Activated CD4-positive, alpha-beta memory T cell treated with anti-CD3 and anti-CD28 coated beads for 36 hours (primary cell): ENCODE measurements around the gene EMCN. TPM values are rescaled to one million over a fixed set of nuclear protein-coding genes. Genes with fewer than 3 reads are reported as not detected.

Experiments used
- CTCF ChIA-PET: fragments of 350-600 bp; sonication (Branson Sonifier 250); formaldehyde crosslinking; loops from one replicate; lab custom pipeline; 2021; ENCODE audit warnings: antibody characterized with exemption, inconsistent platforms; lab: Charles Lee
- POLR2A ChIA-PET: fragments of 350-600 bp; sonication (Branson Sonifier 250); formaldehyde crosslinking; loops from one replicate; lab custom pipeline; 2021; ENCODE audit warnings: antibody characterized with exemption; lab: Charles Lee
- DNase-seq: peaks from one replicate; pipeline ENCODE4 v3.0.0-alpha.2; 2020
- H3K27ac Mint-ChIP-seq: one replicate; pipeline ENCODE4 v1.8.0; 2021; ENCODE audit warnings: mixed read lengths
- H3K27me3 Mint-ChIP-seq: one replicate; pipeline ENCODE4 v1.8.0; 2021; ENCODE audit warnings: mixed read lengths
- H3K36me3 Mint-ChIP-seq: one replicate; pipeline ENCODE4 v1.8.0; 2021; ENCODE audit warnings: mixed read lengths
- H3K4me1 Mint-ChIP-seq: one replicate; pipeline ENCODE4 v1.8.0; 2021; ENCODE audit warnings: low read depth, mixed read lengths
- H3K4me3 Mint-ChIP-seq: one replicate; pipeline ENCODE4 v1.8.0; 2021; ENCODE audit warnings: mild to moderate bottlenecking, mixed read lengths
- H3K9me3 Mint-ChIP-seq: one replicate; pipeline ENCODE4 v1.8.0; 2021; ENCODE audit warnings: mixed read lengths
- intact Hi-C: fragments of 100-400 bp; cut with micrococcal nuclease; formaldehyde crosslinking; loops from one replicate; pipeline ENCODE4 v1.15.1; 2023
- total RNA-seq, 2 experiments: library from RNA; stranded (reverse); gene quantifications; one replicate each; pipeline ENCODE4 v1.2.3, GENCODE V29; 2021

The EMCN gene
- total RNA-seq, 2 experiments from 2014 or later: not detected

GRCh38 chr4:100486496-100486895, 31.3 kb downstream of the EMCN start:
- POLR2A ChIA-PET: no interaction called here
- Mint-ChIP-seq H3K9me3 (peaks cover 7% of the 10 kb centered on the region), H3K27ac (no peak overlapping the region), H3K4me1 (no peaks in the 10 kb centered on the region), H3K27me3 (no peaks in the 10 kb centered on the region), H3K4me3 (no peak overlapping the region), H3K36me3 (no peaks in the 10 kb centered on the region)
- CTCF ChIA-PET: no interaction called here
- no peak for DNase-seq
- intact Hi-C loops: no loop called here

GRCh38 chr4:100483796-100484195, 34.0 kb downstream of the EMCN start:
- H3K27me3 Mint-ChIP-seq: no peaks in the 10 kb centered on the region
- CTCF ChIA-PET: no interaction called here
- intact Hi-C loops: no loop called here
- H3K9me3 Mint-ChIP-seq: no peaks in the 10 kb centered on the region
- POLR2A ChIA-PET: no interaction called here
- no peak for DNase-seq
- no peaks in the 10 kb centered on the region for H3K36me3 Mint-ChIP-seq
- no peaks in the 10 kb centered on the region for H3K4me1 Mint-ChIP-seq
- H3K4me3 Mint-ChIP-seq: no peak overlapping the region
- H3K27ac Mint-ChIP-seq: no peak overlapping the region

- Mint-ChIP-seq H3K36me3 (no peaks in the 10 kb centered on the region), H3K9me3 (no peaks in the 10 kb centered on the region), H3K4me1 (no peaks in the 10 kb centered on the region), H3K4me3 (no peak overlapping the region), H3K27me3 (no peaks in the 10 kb centered on the region), H3K27ac (no peak overlapping the region)
- intact Hi-C loops: no loop called here
- ChIA-PET POLR2A (no interaction called here), CTCF (no interaction called here)
- DNase-seq: no peak
Measured at GRCh38 chr4:100479971-100480370, 37.9 kb downstream of the EMCN start.

GRCh38 chr4:100469555-100469954, 48.3 kb downstream of the EMCN start:
- Mint-ChIP-seq H3K27ac (no peak overlapping the region), H3K9me3 (no peaks in the 10 kb centered on the region), H3K4me1 (no peaks in the 10 kb centered on the region), H3K27me3 (peaks cover 1% of the 10 kb centered on the region), H3K36me3 (no peaks in the 10 kb centered on the region), H3K4me3 (no peak overlapping the region)
- no peak for DNase-seq
- intact Hi-C loops: no loop called here
- CTCF ChIA-PET: no interaction called here
- POLR2A ChIA-PET: no interaction called here

GRCh38 chr4:100466501-100466900, 51.3 kb downstream of the EMCN start:
- H3K4me1 Mint-ChIP-seq: no peaks in the 10 kb centered on the region
- CTCF ChIA-PET: no interaction called here
- intact Hi-C loops: no loop called here

GRCh38 chr4:100461807-100462605, 55.8 kb downstream of the EMCN start:
- intact Hi-C loops: no loop called here
- H3K4me1 Mint-ChIP-seq: peaks cover 10% of the 10 kb centered on the region
- peaks cover 1% of the 10 kb centered on the region for H3K27me3 Mint-ChIP-seq
- ChIA-PET POLR2A (no interaction called here), CTCF (no interaction called here)
- H3K27ac Mint-ChIP-seq: no peak overlapping the region
- no peak overlapping the region for H3K4me3 Mint-ChIP-seq
- no peaks in the 10 kb centered on the region for H3K9me3 Mint-ChIP-seq
- no peaks in the 10 kb centered on the region for H3K36me3 Mint-ChIP-seq
- no peak for DNase-seq

More at GRCh38 chr4:100466501-100466900, 51.3 kb downstream of the EMCN start:
- no peak for DNase-seq
- POLR2A ChIA-PET: no interaction called here
- no peak overlapping the region for H3K27ac Mint-ChIP-seq
- peaks cover 1% of the 10 kb centered on the region for H3K27me3 Mint-ChIP-seq
- H3K36me3 Mint-ChIP-seq: no peaks in the 10 kb centered on the region
- no peaks in the 10 kb centered on the region for H3K9me3 Mint-ChIP-seq
- H3K4me3 Mint-ChIP-seq: no peak overlapping the region

GRCh38 chr4:100450449-100450848, 67.4 kb downstream of the EMCN start:
- ChIA-PET POLR2A (no interaction called here), CTCF (interaction anchor here (0.7 kb wide), 1 partner anchor 104 kb away, joined by 3 read pairs; no protein-coding TSS in a partner anchor)
- Mint-ChIP-seq H3K36me3 (no peaks in the 10 kb centered on the region), H3K27me3 (peaks cover 8% of the 10 kb centered on the region), H3K4me3 (no peak overlapping the region), H3K4me1 (no peaks in the 10 kb centered on the region), H3K27ac (no peak overlapping the region), H3K9me3 (peaks cover 4% of the 10 kb centered on the region)
- intact Hi-C loops: no loop called here
- no peak for DNase-seq

- Mint-ChIP-seq H3K36me3 (no peaks in the 10 kb centered on the region), H3K4me1 (no peaks in the 10 kb centered on the region), H3K4me3 (no peak overlapping the region), H3K9me3 (no peaks in the 10 kb centered on the region), H3K27ac (no peak overlapping the region), H3K27me3 (peaks cover 3% of the 10 kb centered on the region)
- intact Hi-C loops: no loop called here
- no peak for DNase-seq
- POLR2A ChIA-PET: no interaction called here
- CTCF ChIA-PET: no interaction called here
Measured at GRCh38 chr4:100431416-100431815, 86.4 kb downstream of the EMCN start.

GRCh38 chr4:100430451-100430850, 87.4 kb downstream of the EMCN start:
- H3K4me3 Mint-ChIP-seq: no peak overlapping the region
- POLR2A ChIA-PET: no interaction called here
- H3K4me1 Mint-ChIP-seq: no peaks in the 10 kb centered on the region
- intact Hi-C loops: no loop called here
- H3K9me3 Mint-ChIP-seq: no peaks in the 10 kb centered on the region
- CTCF ChIA-PET: no interaction called here
- no peak for DNase-seq
- H3K27ac Mint-ChIP-seq: no peak overlapping the region
- H3K36me3 Mint-ChIP-seq: no peaks in the 10 kb centered on the region
- peaks cover 3% of the 10 kb centered on the region for H3K27me3 Mint-ChIP-seq

GRCh38 chr4:100429616-100430015, 88.2 kb downstream of the EMCN start:
- no peak for DNase-seq
- intact Hi-C loops: loop anchor here (10.0 kb wide), 2 partner anchors 335 to 1305 kb away; no protein-coding TSS in a partner anchor
- Mint-ChIP-seq H3K9me3 (no peaks in the 10 kb centered on the region), H3K27me3 (peaks cover 3% of the 10 kb centered on the region), H3K36me3 (no peaks in the 10 kb centered on the region), H3K4me3 (no peak overlapping the region), H3K27ac (no peak overlapping the region), H3K4me1 (no peaks in the 10 kb centered on the region)
- CTCF ChIA-PET: no interaction called here
- POLR2A ChIA-PET: no interaction called here

- Mint-ChIP-seq H3K27me3 (peaks cover 5% of the 10 kb centered on the region), H3K9me3 (no peaks in the 10 kb centered on the region), H3K4me3 (no peak overlapping the region), H3K27ac (no peak overlapping the region), H3K4me1 (no peaks in the 10 kb centered on the region), H3K36me3 (no peaks in the 10 kb centered on the region)
- ChIA-PET POLR2A (no interaction called here), CTCF (no interaction called here)
- intact Hi-C loops: loop anchor here (10.0 kb wide), 2 partner anchors 333 to 1307 kb away; no protein-coding TSS in a partner anchor
- DNase-seq: no peak
Measured at GRCh38 chr4:100428051-100428450, 89.8 kb downstream of the EMCN start.

GRCh38 chr4:100424376-100424775, 93.4 kb downstream of the EMCN start:
- ChIA-PET CTCF (no interaction called here), POLR2A (no interaction called here)
- H3K9me3 Mint-ChIP-seq: no peaks in the 10 kb centered on the region
- intact Hi-C loops: loop anchor here (10.0 kb wide), 2 partner anchors 330 to 1310 kb away; no protein-coding TSS in a partner anchor
- no peaks in the 10 kb centered on the region for H3K4me1 Mint-ChIP-seq
- H3K27me3 Mint-ChIP-seq: peaks cover 5% of the 10 kb centered on the region
- no peak overlapping the region for H3K27ac Mint-ChIP-seq
- no peak for DNase-seq
- no peak overlapping the region for H3K4me3 Mint-ChIP-seq
- H3K36me3 Mint-ChIP-seq: no peaks in the 10 kb centered on the region

GRCh38 chr4:100422894-100423293, 94.9 kb downstream of the EMCN start:
- Mint-ChIP-seq H3K27me3 (peaks cover 4% of the 10 kb centered on the region), H3K4me1 (no peaks in the 10 kb centered on the region), H3K27ac (no peak overlapping the region), H3K9me3 (no peaks in the 10 kb centered on the region), H3K4me3 (no peak overlapping the region), H3K36me3 (no peaks in the 10 kb centered on the region)
- ChIA-PET POLR2A (no interaction called here), CTCF (no interaction called here)
- intact Hi-C loops: loop anchor here (10.0 kb wide), 2 partner anchors 328 to 1312 kb away; no protein-coding TSS in a partner anchor
- no peak for DNase-seq
